ENCODE results near the gene CYBRD1.
"Not testable (repeated sequence)": the region's sequence is repeated elsewhere in the genome, so short reads cannot be mapped to it uniquely, and the experiment has no call there.

Gene CYBRD1

GRCh38 chr2:171515672-171516298 is 6.5 kb upstream of the CYBRD1 start:
- DNase-seq (ENCODE audit: low spot score) = no peak

- no peak for DNase-seq (ENCODE audit: low spot score)
Measured at GRCh38 chr2:171516793-171517192, 5.5 kb upstream of the CYBRD1 start.

- no peak for DNase-seq (ENCODE audit: low spot score)
Measured at GRCh38 chr2:171520471-171520870, 1.8 kb upstream of the CYBRD1 start.

GRCh38 chr2:171521361-171522051 is 768 bp upstream of the CYBRD1 start:
- no peak for DNase-seq (ENCODE audit: low spot score)

- peak; percentile 20 for DNase-seq (ENCODE audit: low spot score)
Measured at GRCh38 chr2:171522788-171523087, 464 bp downstream of the CYBRD1 start.

GRCh38 chr2:171523088-171524017 is 1.1 kb downstream of the CYBRD1 start:
- DNase-seq (ENCODE audit: low spot score) = peak; percentile 89

- peak; percentile 22 for DNase-seq (ENCODE audit: low spot score)
Measured at GRCh38 chr2:171524018-171524401, 1.7 kb downstream of the CYBRD1 start.

- DNase-seq (ENCODE audit: low spot score) = no peak
Measured at GRCh38 chr2:171529914-171530313, 7.6 kb downstream of the CYBRD1 start.

GRCh38 chr2:171530378-171530777 is 8.1 kb downstream of the CYBRD1 start:
- no peak for DNase-seq (ENCODE audit: low spot score)

- DNase-seq (ENCODE audit: low spot score) = not testable (repeated sequence)
Measured at GRCh38 chr2:171530859-171531258, 8.6 kb downstream of the CYBRD1 start.

- DNase-seq (ENCODE audit: low spot score) = no peak
Measured at GRCh38 chr2:171531291-171531690, 9.0 kb downstream of the CYBRD1 start.

GRCh38 chr2:171531836-171532450 is 9.7 kb downstream of the CYBRD1 start:
- no peak for DNase-seq (ENCODE audit: low spot score)

GRCh38 chr2:171533331-171533730 is 11.1 kb downstream of the CYBRD1 start:
- no peak for DNase-seq (ENCODE audit: low spot score)

GRCh38 chr2:171535528-171535927 is 13.3 kb downstream of the CYBRD1 start:
- DNase-seq (ENCODE audit: low spot score) = not testable (repeated sequence)

- no peak for DNase-seq (ENCODE audit: low spot score)
Measured at GRCh38 chr2:171540437-171540836, 18.2 kb downstream of the CYBRD1 start.

GRCh38 chr2:171541202-171541887 is 19.1 kb downstream of the CYBRD1 start:
- no peak for DNase-seq (ENCODE audit: low spot score)

GRCh38 chr2:171545086-171545485 is 22.8 kb downstream of the CYBRD1 start:
- DNase-seq (ENCODE audit: low spot score) = no peak

- DNase-seq (ENCODE audit: low spot score) = no peak
Measured at GRCh38 chr2:171547256-171547655, 25.0 kb downstream of the CYBRD1 start.

GRCh38 chr2:171547720-171548119 is 25.4 kb downstream of the CYBRD1 start:
- no peak for DNase-seq (ENCODE audit: low spot score)

GRCh38 chr2:171550613-171551012 is 28.3 kb downstream of the CYBRD1 start:
- no peak for DNase-seq (ENCODE audit: low spot score)

- no peak for DNase-seq (ENCODE audit: low spot score)
Measured at GRCh38 chr2:171551836-171552235, 29.6 kb downstream of the CYBRD1 start.

- DNase-seq (ENCODE audit: low spot score) = no peak
Measured at GRCh38 chr2:171553236-171553635, 31.0 kb downstream of the CYBRD1 start.

All from Ammon's horn (tissue), 1 donor.